HG02610 (cell line): ENCODE results near the gene CEP126.

Experiments
- ATAC-seq: cut with Tn5 transposase; IDR thresholded peaks from one replicate; pipeline ENCODE4 v1.9.1; 2021; ENCODE audit warnings: mild to moderate bottlenecking, moderate library complexity; ENCODE audit not compliant: unreplicated experiment

CEP126 gene

DNA sequence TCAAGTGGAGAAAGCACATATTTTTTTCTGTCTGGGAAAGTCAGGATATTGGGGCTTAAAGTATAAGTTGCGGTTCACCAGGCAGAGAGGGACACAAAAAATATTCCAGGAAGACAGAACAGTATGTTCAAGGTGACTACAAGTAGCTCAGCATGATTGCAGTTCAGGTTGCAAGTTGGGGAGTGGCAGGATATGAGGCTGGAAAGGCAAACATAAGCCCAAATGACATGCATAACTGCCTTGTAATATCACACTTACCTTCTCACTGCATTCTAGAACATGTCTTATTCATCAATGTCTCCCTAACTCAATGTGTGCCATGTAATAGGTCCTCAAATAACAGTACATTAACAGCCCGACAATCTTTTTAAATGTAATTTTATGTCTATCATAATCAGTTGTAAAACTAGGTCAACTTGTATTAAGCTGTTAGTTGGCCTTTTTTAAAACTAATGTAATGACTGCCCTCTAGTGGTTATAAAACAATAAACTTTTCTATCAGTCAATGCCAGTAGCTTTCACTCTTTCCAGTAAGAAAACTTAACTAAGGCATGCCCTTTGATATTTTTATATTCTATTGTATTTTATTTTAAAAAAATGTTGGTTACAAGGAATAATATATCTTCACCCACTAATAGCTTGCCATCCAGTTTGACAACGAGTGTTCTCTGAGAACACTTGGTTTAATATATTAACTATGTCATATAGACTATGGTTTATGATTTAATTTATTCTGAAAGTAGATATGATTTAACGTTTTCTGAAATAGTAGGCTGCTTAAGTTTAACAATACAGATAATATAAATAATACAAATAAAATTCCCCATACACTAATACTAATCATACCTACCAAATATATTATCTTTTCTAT is 93.0 kb downstream of the CEP126 start:
- ATAC-seq, result peak; percentile 65

DNA sequence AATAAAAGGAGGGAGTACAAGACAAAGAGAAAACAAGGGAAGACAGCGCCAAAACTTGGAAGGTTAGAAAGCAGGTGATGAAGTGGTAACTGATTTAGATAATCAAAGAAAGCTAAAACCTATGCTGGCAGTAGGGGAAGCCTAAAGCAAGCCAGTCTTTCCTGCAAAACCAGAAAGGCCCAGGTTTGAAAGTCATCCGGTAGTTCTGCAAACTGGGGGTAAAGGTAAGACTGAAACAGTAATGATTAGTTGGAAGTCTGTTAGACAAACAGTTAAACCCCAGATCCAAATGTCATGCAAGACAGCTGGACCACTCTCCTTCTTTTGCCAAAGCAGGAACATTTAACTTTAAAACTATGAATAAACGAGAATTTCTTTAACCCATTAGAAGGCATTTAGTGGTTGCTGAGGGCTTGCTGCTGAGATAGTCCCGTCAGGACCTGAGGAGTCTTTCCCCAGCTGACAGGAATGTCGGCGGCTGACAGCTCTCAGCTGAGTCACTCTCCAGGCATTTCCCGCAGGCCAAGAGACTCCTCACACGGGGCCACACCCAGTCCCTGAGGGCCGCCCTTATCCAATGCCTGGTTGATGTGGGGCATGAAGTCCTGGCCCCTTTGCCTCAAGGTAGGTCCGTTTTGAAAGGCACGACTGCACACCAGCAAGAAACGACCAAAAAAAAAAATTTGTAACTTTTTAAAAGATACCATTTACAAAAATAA is 96.1 kb downstream of the CEP126 start:
- no peak for ATAC-seq

DNA sequence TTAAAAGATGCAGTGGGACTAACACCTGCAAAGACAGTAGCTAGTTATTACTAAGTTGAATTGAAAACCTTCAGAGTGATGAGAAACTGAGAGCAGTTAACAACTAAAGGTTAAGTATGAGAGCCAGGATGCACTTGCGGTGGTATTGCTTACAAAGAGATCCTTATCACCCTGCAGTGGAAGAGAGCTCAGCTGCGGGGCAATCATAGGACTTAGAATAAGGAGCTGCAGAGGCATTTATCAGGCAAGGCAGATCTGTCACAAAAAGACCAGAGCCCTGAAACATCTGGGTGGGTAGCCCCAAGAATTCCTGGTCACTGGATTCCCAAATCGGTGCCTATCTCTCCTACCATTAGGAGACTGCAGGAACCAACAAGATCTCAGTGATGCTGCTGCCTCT is 98.1 kb downstream of the CEP126 start:
- ATAC-seq, result no peak

DNA sequence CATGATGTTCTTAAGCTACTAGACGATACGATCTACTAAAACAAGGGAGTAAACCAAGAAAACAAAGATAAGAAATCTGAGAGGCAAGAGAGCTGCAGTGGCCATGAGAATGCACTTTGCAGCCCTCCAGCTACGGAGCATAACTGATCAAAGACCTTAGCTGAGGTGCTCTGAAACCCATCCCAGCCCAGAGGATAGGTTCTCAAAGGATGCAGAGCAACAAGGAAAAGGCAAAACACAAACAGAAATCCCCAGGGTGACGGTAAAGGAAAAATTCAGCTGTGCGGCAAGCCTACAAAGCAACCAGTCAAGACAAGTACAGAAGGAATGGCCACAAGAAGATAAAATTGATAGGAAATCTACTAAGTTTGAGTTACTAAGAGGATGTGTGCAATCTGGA is 99.9 kb downstream of the CEP126 start:
- ATAC-seq, result no peak

DNA sequence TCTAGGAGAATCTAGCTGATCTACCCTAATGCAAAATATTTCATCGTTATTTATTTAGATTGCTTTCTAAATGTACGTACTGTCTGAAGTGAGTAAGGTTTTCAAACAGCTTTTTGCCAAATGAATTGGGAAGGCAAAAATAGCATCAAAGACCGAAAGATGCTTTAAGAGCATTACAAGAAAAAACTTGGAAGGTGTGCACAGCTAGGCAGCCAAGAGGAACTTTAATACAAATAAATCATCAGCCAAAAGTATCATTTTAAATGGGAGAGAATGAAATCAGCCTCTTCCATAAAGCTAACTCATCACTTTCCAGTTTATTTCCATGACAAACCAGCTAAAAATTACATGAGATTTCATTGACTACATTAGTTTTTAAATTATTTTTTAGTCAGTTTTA is 102.2 kb downstream of the CEP126 start:
- ATAC-seq, result no peak

DNA sequence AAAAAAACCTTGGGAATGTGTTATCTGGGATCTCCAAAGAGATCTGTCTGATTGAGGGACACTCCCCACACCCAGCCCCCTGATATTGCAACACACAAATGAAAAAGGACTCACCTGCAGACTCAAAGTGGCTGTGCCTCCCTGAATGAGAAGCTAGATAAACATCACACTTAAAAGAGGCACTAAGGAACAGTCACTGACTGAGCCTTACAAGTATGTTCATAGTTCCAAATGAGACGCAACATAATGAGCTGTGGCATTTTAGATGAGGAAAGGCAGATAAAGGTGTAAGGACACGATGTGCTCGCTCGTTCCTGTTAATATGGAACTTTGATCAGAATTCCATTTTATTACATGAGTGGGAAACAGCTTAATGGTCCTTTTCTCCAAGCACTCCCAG is 111.4 kb downstream of the CEP126 start:
- no peak for ATAC-seq

DNA sequence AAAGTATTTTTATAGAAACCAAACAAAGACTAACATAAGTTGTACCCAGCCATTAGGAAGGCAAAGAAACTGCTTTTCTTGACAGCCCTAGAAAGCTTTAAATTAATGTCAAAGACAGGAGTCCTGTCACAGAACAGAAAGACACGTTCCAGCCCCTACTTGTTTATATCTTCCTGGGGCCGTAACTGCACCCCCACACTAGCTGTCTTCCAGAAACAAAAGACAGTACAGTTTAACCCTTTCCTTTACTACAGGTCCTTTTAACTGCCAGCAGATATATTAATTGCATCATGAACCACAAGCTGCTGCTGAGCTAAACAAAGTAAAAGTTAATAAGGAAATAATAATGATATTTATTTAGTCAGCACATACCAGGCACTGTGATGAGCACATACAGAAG is 112.1 kb downstream of the CEP126 start:
- no peak for ATAC-seq

DNA sequence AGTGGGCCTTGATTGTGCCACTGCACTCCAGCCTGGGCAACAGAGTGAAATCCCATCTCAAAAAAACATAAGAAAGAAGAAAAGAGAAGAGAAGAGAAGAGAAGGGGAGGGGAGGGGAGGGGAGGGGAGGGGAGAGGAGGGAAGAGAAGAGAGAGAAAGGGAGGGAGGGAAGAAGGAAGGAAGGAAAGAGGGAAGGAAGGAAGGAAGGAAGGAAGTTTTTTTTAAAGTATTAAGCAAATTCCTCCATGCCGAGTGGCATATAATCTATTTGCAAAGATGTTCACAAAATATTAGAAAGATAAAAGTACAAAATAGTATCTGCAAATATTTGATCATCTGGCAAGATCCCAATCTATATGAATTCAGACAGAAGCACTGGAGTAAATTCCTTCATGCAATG is 121.9 kb downstream of the CEP126 start:
- no peak for ATAC-seq

DNA sequence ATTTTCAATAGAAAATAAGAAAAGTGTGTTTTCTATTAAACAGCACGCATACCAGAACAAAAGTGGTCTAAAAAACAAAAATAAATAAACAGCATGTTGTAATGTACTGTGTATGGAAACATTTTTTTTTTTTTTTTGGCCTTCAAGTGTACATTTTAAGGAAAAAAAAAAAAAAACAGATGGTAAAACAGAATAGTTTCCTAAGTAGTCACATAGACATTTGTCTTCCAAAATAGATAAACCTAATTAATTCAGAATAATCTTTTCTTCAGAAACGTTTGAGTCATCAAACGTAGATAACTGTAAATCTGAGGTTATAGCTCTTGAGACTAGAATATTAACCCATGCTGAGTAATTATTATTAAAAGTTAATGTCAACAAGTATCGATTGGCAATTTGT is 132.0 kb downstream of the CEP126 start:
- no peak for ATAC-seq

DNA sequence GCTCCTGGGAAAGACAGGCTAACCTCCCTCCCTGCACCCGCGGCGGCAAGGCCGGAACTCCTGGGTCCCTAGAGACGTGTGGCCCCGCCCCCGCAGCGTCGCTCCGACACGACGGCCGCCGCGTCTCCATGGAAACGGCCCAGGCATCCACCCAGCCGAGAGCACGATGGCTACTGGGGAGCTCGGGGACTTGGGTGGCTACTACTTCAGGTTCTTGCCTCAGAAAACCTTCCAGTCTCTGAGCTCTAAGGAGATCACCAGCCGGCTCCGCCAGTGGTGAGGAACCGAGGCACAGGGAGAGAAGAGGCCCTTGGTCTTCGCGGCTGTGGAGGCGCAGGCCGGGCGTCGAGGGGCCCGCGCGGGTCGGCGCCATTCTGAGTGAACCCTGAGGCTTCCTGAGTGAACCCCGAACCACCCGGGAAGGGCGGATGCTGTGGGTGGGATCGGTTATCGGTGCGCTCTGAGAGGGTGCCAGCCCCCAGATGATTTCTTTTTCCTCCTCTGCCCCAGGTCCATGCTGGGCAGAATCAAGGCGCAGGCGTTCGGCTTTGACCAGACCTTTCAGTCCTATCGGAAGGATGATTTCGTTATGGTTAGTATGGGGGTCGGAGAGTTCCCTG is 132.6 kb downstream of the CEP126 start, which contains the start of gene CFAP300:
Gene CFAP300 (plus strand): TSS at position 133 of the 620 bp plus-strand sequence. CDS start 34 bp downstream, at position 167.
- peak; percentile 54 for ATAC-seq
